ENCODE measurements around the gene DHRS4. TPM values are rescaled to one million over a fixed set of nuclear protein-coding genes. Genes with fewer than 3 reads are reported as not detected.
"Not testable (repeated sequence)": the region's sequence is repeated elsewhere in the genome, so short reads cannot be mapped to it uniquely, and the experiment has no call there.

The DHRS4 gene
- total RNA-seq, 1 donor from 2014 or later: 18.2 TPM

DNA sequence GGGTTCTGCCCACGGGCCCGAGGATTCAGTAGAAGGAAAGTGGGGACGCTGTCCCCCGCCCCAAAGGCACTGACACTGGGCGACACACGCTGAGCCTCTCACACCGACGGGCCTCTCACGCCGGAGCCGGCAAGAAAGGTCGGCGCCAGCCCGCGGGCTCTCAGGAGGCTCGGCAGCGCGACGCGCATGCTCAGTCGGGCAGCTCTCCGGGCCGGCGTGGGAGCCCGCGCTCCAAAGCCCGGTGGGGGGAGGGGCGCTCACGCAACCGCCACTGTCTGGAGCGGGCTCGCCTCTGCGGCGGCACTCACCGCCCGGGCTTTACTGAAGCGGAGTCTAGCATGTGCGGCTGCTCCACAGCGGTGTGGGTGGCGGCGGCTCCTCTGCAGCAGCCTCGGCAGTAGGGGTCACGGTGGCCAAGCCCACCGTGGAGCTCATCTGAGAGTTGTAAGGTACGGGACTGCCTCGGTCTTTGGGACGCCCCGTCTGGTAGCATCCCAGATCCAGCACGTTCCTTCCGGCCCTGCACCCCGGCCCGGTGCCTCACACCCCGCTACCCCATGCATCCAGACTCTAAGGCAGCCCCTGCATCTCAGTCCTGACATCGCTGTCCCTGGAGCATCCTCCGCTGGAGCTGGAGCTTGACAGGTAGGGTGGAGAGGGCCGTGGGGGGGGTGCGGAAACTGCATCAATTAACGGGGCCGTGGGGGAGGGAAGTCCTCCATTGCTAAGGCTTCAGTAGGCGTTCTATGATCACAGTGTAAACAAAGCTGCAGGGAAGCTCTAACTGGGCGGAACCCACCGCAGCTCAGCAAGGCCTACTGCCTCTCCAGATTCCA, 53.5 kb downstream of the DHRS4 start:
- H3K4me3 Mint-ChIP-seq: peak overlapping the region; percentile 84
- DNase-seq: peak; percentile 92
- H3K9me3 Mint-ChIP-seq; intact Hi-C loops (cut with micrococcal nuclease); H3K27me3 Mint-ChIP-seq; H3K36me3 Mint-ChIP-seq (ENCODE audit: low read depth): not testable (repeated sequence)
- H3K4me1 Mint-ChIP-seq: peaks cover 27% of the 10 kb centered on the region
- H3K27ac Mint-ChIP-seq: peak overlapping the region; percentile 81

DNA sequence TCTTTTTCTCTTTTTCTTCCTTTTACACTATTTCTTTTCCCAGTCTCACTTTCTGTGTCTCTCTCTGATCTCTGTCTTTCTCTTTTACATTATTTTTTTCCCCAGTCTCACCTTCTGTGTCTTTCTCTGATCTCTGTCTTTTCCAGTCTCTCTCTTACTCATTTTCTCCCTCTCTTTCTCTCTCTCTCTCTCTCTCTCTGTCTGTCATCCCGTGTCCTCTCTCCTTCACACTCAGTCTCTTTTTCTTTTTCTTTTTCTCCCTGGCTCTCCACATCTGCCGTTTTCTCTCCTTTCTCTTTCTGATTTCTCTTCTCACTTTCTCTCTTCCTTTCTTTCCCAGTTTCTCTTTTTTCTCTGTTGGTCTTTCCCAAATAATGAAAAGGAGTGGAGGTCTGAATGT, 57.5 kb downstream of the DHRS4 start:
- H3K36me3 Mint-ChIP-seq (ENCODE audit: low read depth): peaks cover 11% of the 10 kb centered on the region
- H3K9me3 Mint-ChIP-seq: no peaks in the 10 kb centered on the region
- peaks cover 30% of the 10 kb centered on the region for H3K4me1 Mint-ChIP-seq
- H3K27me3 Mint-ChIP-seq: no peaks in the 10 kb centered on the region
- intact Hi-C loops (cut with micrococcal nuclease): loop anchor here (5.0 kb wide), 1 partner anchor 151 kb away; the partner anchor contains the start of gene IRF9
- peak overlapping the region; percentile 16 for H3K4me3 Mint-ChIP-seq
- peak overlapping the region; percentile 8 for H3K27ac Mint-ChIP-seq
- no peak for DNase-seq

DNA sequence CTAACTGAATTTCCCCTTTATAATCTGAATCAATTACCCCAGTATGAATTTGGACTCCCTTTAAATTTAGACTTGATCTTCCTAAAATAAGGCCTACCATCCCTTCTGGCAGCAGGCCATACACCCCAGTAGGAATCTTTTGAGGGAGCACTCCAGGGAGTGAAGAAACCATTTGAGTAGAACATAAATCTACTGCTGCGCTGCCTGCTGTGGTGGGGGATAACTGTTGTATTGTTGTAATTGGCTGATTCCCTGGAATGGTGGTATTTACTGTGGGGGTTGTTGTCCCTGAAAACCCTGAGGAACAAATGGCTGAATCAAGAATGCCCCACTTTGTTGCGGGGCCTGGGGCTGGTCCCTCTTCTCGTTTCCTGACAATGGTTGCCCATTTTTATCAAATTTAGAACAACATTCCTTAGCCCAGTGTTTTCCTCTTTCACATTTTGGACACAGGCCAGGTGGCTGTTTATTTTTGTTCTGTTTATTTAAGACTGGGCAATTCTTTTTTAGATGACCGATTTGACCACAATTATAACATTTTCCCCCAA, 59.2 kb downstream of the DHRS4 start:
- H3K9me3 Mint-ChIP-seq: not testable (repeated sequence)

DNA sequence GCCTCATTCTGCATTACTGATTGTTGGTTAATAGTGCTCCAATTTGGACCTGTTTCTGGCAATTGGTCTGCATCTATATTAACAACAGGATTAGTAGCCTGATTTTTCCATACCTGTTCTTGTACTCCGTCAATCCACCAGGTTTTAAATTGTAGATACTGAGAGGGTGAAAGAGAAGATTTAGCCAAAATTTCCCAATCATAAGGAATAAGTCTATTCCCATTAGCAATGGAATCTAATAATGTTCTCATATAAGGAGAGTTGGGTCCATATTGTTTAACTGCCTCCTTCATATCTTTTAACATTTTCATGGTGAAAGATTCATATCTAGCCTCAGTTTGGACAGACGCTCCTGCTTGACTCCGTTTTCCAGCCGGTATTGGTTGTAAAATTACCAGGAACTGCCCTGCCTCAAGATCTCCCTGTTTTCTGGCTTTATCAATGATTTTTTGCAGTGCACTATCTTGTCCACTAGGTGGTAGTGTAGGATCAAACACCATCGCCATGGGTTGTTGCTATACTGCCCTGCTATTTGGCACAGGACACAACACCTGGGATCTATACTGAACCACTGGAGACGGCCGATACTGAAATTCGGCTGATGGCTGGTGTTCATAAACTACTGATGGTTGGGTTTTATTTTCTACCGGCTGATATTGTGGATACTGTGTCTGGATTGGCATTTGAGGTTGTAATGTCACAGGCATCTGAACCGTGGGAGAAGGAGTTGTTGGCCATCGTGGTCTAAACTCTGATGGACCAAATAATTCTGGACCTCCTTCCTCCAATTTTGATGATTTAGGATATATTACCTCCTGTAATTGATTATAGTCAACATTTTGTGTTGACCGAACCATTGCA, 60.3 kb downstream of the DHRS4 start:
- Mint-ChIP-seq H3K36me3 (ENCODE audit: low read depth) (peaks cover 9% of the 10 kb centered on the region), H3K27me3 (peaks cover 18% of the 10 kb centered on the region), H3K9me3 (peaks cover 11% of the 10 kb centered on the region), H3K4me3 (no peak overlapping the region), H3K27ac (no peak overlapping the region), H3K4me1 (peaks cover 22% of the 10 kb centered on the region)
- DNase-seq: peak; percentile 90
- intact Hi-C loops (cut with micrococcal nuclease): loop anchor here (1.0 to 5.0 kb wide), 6 partner anchors 22 to 148 kb away; partner anchors contain the start of genes IRF9 and PCK2

More for the DNA sequence above, 59.2 kb downstream of the DHRS4 start:
- peaks cover 30% of the 10 kb centered on the region for H3K4me1 Mint-ChIP-seq
- H3K4me3 Mint-ChIP-seq, H3K27ac Mint-ChIP-seq: not testable (repeated sequence)
- intact Hi-C loops (cut with micrococcal nuclease): loop anchor here (5.0 kb wide), 1 partner anchor 150 kb away; the partner anchor contains the start of gene IRF9
- peak; percentile 49 for DNase-seq
- H3K36me3 Mint-ChIP-seq (ENCODE audit: low read depth): peaks cover 12% of the 10 kb centered on the region
- H3K27me3 Mint-ChIP-seq: peaks cover 12% of the 10 kb centered on the region

DNA sequence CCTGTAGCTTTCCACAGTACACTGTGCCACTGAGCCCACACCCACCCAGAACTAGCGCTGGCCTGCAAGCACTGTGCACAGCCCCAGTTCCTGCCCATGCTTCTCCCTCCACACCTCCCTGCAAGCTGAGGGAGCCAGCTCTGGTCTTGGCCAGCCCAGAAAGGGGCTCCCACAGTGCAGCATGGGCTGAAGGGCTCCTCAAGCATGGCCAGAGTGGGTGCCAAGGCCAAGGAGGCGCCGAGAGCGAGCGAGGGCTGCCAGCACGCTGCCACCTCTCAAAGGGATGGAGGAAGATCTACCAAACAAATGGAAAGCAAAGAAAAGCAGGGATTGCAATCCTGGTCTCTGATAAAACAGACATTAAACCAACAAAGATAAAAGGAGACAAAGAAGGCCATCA, 62.2 kb downstream of the DHRS4 start:
- intact Hi-C loops (cut with micrococcal nuclease); H3K27ac Mint-ChIP-seq; DNase-seq; H3K36me3 Mint-ChIP-seq (ENCODE audit: low read depth); H3K4me3 Mint-ChIP-seq: not testable (repeated sequence)
- Mint-ChIP-seq H3K9me3 (peaks cover 21% of the 10 kb centered on the region), H3K27me3 (peaks cover 20% of the 10 kb centered on the region), H3K4me1 (peaks cover 12% of the 10 kb centered on the region)

Other genes starting within 250 kb of the DHRS4 start
- 22.1 and 22.5 TPM in 2 replicates for gene DHRS4L2, start 35.2 kb downstream of the DHRS4 start, total RNA-seq
- gene CARMIL3, start 98.2 kb downstream of the DHRS4 start, total RNA-seq: 1.3 and 1.5 TPM in 2 replicates
- gene CPNE6, start 117.8 kb downstream of the DHRS4 start, total RNA-seq: not detected in 2 replicates
- 63.6 and 64.2 TPM in 2 replicates for gene PCK2, start 140.5 kb downstream of the DHRS4 start, total RNA-seq
- gene DCAF11, start 161.0 kb downstream of the DHRS4 start, total RNA-seq: 55.8 and 57.3 TPM in 2 replicates
- gene NRL, start 161.2 kb downstream of the DHRS4 start, total RNA-seq: 0.96 and 1.2 TPM in 2 replicates
- 0.26 and 0.54 TPM in 2 replicates for gene FITM1, start 176.9 kb downstream of the DHRS4 start, total RNA-seq
- 300 and 306 TPM in 2 replicates for gene PSME1, start 182.4 kb downstream of the DHRS4 start, total RNA-seq
- gene EMC9, start 187.8 kb downstream of the DHRS4 start, total RNA-seq: 26.6 and 30.3 TPM in 2 replicates
- 565 and 584 TPM in 2 replicates for gene PSME2, start 192.8 kb downstream of the DHRS4 start, total RNA-seq
- 95.1 and 95.6 TPM in 2 replicates for gene RNF31, start 193.7 kb downstream of the DHRS4 start, total RNA-seq
- gene IRF9, start 207.5 kb downstream of the DHRS4 start, total RNA-seq: 138 and 159 TPM in 2 replicates
- 33.8 and 34.3 TPM in 2 replicates for gene REC8, start 218.3 kb downstream of the DHRS4 start, total RNA-seq
- gene IPO4, start 235.0 kb downstream of the DHRS4 start, total RNA-seq: 107 and 112 TPM in 2 replicates
- gene TM9SF1, start 241.7 kb downstream of the DHRS4 start, total RNA-seq: 35.1 and 36.4 TPM in 2 replicates